ENCODE results near the gene SND1. TPM values are rescaled to one million over a fixed set of nuclear protein-coding genes. Genes with fewer than 3 reads are reported as not detected.

The SND1 gene
- total RNA-seq, 1 experiment from 2014 or later, result 218 TPM

GRCh38 chr7:127980901-127981300 lies 328.9 kb downstream of the SND1 start:
- no CpG with 5 or more reads among the region's 1 CpG for WGBS (ENCODE audit: extremely low coverage, insufficient read length, low lambda C conversion rate)
- H3K27me3 ChIP-seq (ENCODE audit: insufficient read depth, low read length), result no peaks in the 10 kb centered on the region
- H3K79me2 ChIP-seq (ENCODE audit: insufficient read depth, low read length), result no peaks in the 10 kb centered on the region
- peaks cover 22 to 24% of the 10 kb centered on the region in 2 experiments for H3K9me3 Mint-ChIP-seq
- no peak overlapping the region for H3K27ac ChIP-seq (ENCODE audit: insufficient read length, low read depth, low read length)
- peaks cover 6% of the 10 kb centered on the region; the same call in 1 of the 2 replicates for H3K4me1 ChIP-seq (ENCODE audit: insufficient read depth, low read length)
- H3K27me3 Mint-ChIP-seq (ENCODE audit: low read depth), result no peaks in the 10 kb centered on the region
- H3K56ac ChIP-seq (ENCODE audit: insufficient read length, low read depth, low read length), result no peak overlapping the region
- no peak overlapping the region for H2BK5ac ChIP-seq (ENCODE audit: insufficient read length, low read length)
- H3K36me3 Mint-ChIP-seq (ENCODE audit: insufficient read depth in 1 of 3, low read depth in 3 of 3), result peaks cover 29 to 35% (median 33%) of the 10 kb centered on the region in 3 experiments
- no peak overlapping the region for H3K4me2 ChIP-seq (ENCODE audit: insufficient read depth, insufficient read length, low read length)
- H4K91ac ChIP-seq (ENCODE audit: insufficient read length, low read depth, low read length), result no peak overlapping the region
- H3K27ac Mint-ChIP-seq, result no peak overlapping the region; a peak in 1 of 7 replicates
- no peak overlapping the region for H3K18ac ChIP-seq (ENCODE audit: insufficient read length, low read depth, low read length)
- no peak overlapping the region for H2BK15ac ChIP-seq (ENCODE audit: low read depth, low read length)
- no peak overlapping the region for H4K8ac ChIP-seq (replicated peaks; ENCODE audit: insufficient read length, low read depth, low read length)
- TF ChIP-seq, protein P1, sequence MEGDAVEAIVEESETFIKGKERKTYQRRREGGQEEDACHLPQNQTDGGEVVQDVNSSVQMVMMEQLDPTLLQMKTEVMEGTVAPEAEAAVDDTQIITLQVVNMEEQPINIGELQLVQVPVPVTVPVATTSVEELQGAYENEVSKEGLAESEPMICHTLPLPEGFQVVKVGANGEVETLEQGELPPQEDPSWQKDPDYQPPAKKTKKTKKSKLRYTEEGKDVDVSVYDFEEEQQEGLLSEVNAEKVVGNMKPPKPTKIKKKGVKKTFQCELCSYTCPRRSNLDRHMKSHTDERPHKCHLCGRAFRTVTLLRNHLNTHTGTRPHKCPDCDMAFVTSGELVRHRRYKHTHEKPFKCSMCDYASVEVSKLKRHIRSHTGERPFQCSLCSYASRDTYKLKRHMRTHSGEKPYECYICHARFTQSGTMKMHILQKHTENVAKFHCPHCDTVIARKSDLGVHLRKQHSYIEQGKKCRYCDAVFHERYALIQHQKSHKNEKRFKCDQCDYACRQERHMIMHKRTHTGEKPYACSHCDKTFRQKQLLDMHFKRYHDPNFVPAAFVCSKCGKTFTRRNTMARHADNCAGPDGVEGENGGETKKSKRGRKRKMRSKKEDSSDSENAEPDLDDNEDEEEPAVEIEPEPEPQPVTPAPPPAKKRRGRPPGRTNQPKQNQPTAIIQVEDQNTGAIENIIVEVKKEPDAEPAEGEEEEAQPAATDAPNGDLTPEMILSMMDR (conservative IDR thresholded peaks at IDR 0.05), result no peak
- H2AK5ac ChIP-seq (ENCODE audit: insufficient read length, low read length), result no peak overlapping the region
- no peak overlapping the region for H3T11ph ChIP-seq (ENCODE audit: low read length)
- no peak overlapping the region for H2BK12ac ChIP-seq (ENCODE audit: insufficient read length, low read depth, low read length)
- no peaks in the 10 kb centered on the region for H3K23me2 ChIP-seq (ENCODE audit: insufficient read length, low read depth, low read length, poor library complexity, severe bottlenecking)
- H2AFZ ChIP-seq (ENCODE audit: low read length), result no peak overlapping the region
- H2BK20ac ChIP-seq (ENCODE audit: low read depth, low read length, poor library complexity, severe bottlenecking), result no peak overlapping the region
- no peak overlapping the region for H3K4ac ChIP-seq (ENCODE audit: low read depth, low read length)
- no peak overlapping the region for H4K5ac ChIP-seq (ENCODE audit: insufficient read length, low read depth, low read length)
- no peak for DNase-seq
- no peak overlapping the region for H3K14ac ChIP-seq (ENCODE audit: insufficient read depth, low read length)
- H3K4me1 Mint-ChIP-seq, result peaks cover 21 to 25% of the 10 kb centered on the region in 2 experiments
- no peak overlapping the region for H3K4me3 Mint-ChIP-seq
- no peak overlapping the region for H3K9ac ChIP-seq (ENCODE audit: extremely low read depth, insufficient read length, low read length)
- H3K79me1 ChIP-seq (ENCODE audit: insufficient read depth, low read depth, low read length, poor library complexity, severe bottlenecking), result no peaks in the 10 kb centered on the region
- no peak overlapping the region for H3K23ac ChIP-seq (ENCODE audit: insufficient read length, low read depth, low read length)
- H4K20me1 ChIP-seq (ENCODE audit: control insufficient read depth, insufficient read depth, insufficient read length), result no peaks in the 10 kb centered on the region
- H3K9me3 ChIP-seq (ENCODE audit: control insufficient read depth, low read depth, low read length), result no peaks in the 10 kb centered on the region
- H2BK120ac ChIP-seq (ENCODE audit: low read depth, low read length, poor library complexity, severe bottlenecking), result no peak overlapping the region

Measured in H9 (cell line).